ENCODE measurements around the gene PPP1R2. TPM values are rescaled to one million over a fixed set of nuclear protein-coding genes. Genes with fewer than 3 reads are reported as not detected.

PPP1R2 gene
- total and polyA plus RNA-seq, 2 of the 13 experiments (the other 11 are each of a cell fraction or from before 2014, with no cell fraction given): 36.5 to 86.5 TPM

- no peak for TF ChIP-seq CSRNP2 (CRISPR knock-in tag; conservative IDR thresholded peaks at IDR 0.05; ENCODE audit: low read depth)
- no peak; the same call in 1 of the 2 replicates for TF ChIP-seq PHF21A (CRISPR knock-in tag; IDR thresholded peaks at IDR 0.05)
- TF ChIP-seq ZKSCAN5 (CRISPR knock-in tag; IDR thresholded peaks at IDR 0.05): no peak
- peak; percentile 64 for TF ChIP-seq CCDC6 (CRISPR knock-in tag; IDR thresholded peaks at IDR 0.05)
- 0 out of 2 replicates have a peak, but pooled peaks have one; percentile 58 for TF ChIP-seq ZNF343 (CRISPR knock-in tag; IDR thresholded peaks at IDR 0.05)
- 0 out of 2 replicates have a peak, but pooled peaks have one; percentile 19 for TF ChIP-seq TEAD2 (CRISPR knock-in tag; IDR thresholded peaks at IDR 0.05)
- TF ChIP-seq SALL1 (CRISPR knock-in tag; IDR thresholded peaks at IDR 0.05): peak; percentile 78
- TF ChIP-seq ADNP (CRISPR knock-in tag; IDR thresholded peaks at IDR 0.05): no peak
- no peak for TF ChIP-seq ZNF766 (CRISPR knock-in tag; IDR thresholded peaks at IDR 0.05; ENCODE audit: borderline replicate concordance)
- no peak for TF ChIP-seq ZNF597 (CRISPR knock-in tag; IDR thresholded peaks at IDR 0.05)
- peak; percentile 14; the same call in 1 of the 2 replicates for TF ChIP-seq BCL6 (CRISPR knock-in tag; IDR thresholded peaks at IDR 0.05)
- TF ChIP-seq CCAR2 (optimal IDR thresholded peaks at IDR 0.05; ENCODE audit: low read depth, low read length): no peak
- TF ChIP-seq NAIF1 (CRISPR knock-in tag; IDR thresholded peaks at IDR 0.05; ENCODE audit: borderline replicate concordance): no peak
- no peak for TF ChIP-seq ZNF230 (CRISPR knock-in tag; IDR thresholded peaks at IDR 0.05)
- no peak for TF ChIP-seq EP300 (IDR thresholded peaks at IDR 0.05; ENCODE audit: low read depth in 2 of 2, low read length in 2 of 2)
- no peak for TF ChIP-seq EP300 (CRISPR knock-in tag; IDR thresholded peaks at IDR 0.05; ENCODE audit: borderline replicate concordance)
- no peak for TF ChIP-seq ZKSCAN1 (IDR thresholded peaks at IDR 0.05; ENCODE audit: low read length)
- peak; percentile 14; the same call in 1 of the 2 replicates for TF ChIP-seq RARA (CRISPR knock-in tag; IDR thresholded peaks at IDR 0.05)
- peak; percentile 73; the same call in 1 of the 2 replicates for TF ChIP-seq ZNF616 (CRISPR knock-in tag; IDR thresholded peaks at IDR 0.05; ENCODE audit: low read depth)
- peak; percentile 75; the same call in 1 of the 2 replicates for TF ChIP-seq GABPB1 (CRISPR knock-in tag; IDR thresholded peaks at IDR 0.05)
- TF ChIP-seq HNRNPUL1 (IDR thresholded peaks at IDR 0.05; ENCODE audit: low read depth, low read length): no peak
- no peak for TF ChIP-seq ATF3 (CRISPR knock-in tag; IDR thresholded peaks at IDR 0.05)
- 0 out of 2 replicates have a peak, but pooled peaks have one; percentile 62 for TF ChIP-seq ZNF274 (CRISPR knock-in tag; IDR thresholded peaks at IDR 0.05)
- TF ChIP-seq RXRB (CRISPR knock-in tag; IDR thresholded peaks at IDR 0.05; ENCODE audit: borderline replicate concordance): no peak; the same call in 1 of the 2 replicates
- peak; percentile 80 for TF ChIP-seq DR1 (CRISPR knock-in tag; IDR thresholded peaks at IDR 0.05)
- TF ChIP-seq HDAC2 (CRISPR knock-in tag; IDR thresholded peaks at IDR 0.05): no peak
- TF ChIP-seq ZNF496 (CRISPR knock-in tag; IDR thresholded peaks at IDR 0.05; ENCODE audit: insufficient replicate concordance): no peak
- TF ChIP-seq ZNF446 (CRISPR knock-in tag; IDR thresholded peaks at IDR 0.05): no peak
- TF ChIP-seq ZNF557 (CRISPR knock-in tag; IDR thresholded peaks at IDR 0.05): peak; percentile 43; the same call in 1 of the 2 replicates
- no peak for TF ChIP-seq ZC3H4 (CRISPR knock-in tag; IDR thresholded peaks at IDR 0.05; ENCODE audit: borderline replicate concordance)
These were observed at the start of gene PPP1R2 (continued) for GRCh38 chr3:195542698-195543499.
